GM10847 (cell line): ENCODE measurements around the gene FCN1.

Source experiments
- POLR2A ChIP-seq: IDR thresholded peaks from 2 replicates; pipeline ENCODE4 v1.6.1; 2011; ENCODE audit not compliant: insufficient read length; ENCODE audit errors: extremely low read depth

FCN1 gene

DNA sequence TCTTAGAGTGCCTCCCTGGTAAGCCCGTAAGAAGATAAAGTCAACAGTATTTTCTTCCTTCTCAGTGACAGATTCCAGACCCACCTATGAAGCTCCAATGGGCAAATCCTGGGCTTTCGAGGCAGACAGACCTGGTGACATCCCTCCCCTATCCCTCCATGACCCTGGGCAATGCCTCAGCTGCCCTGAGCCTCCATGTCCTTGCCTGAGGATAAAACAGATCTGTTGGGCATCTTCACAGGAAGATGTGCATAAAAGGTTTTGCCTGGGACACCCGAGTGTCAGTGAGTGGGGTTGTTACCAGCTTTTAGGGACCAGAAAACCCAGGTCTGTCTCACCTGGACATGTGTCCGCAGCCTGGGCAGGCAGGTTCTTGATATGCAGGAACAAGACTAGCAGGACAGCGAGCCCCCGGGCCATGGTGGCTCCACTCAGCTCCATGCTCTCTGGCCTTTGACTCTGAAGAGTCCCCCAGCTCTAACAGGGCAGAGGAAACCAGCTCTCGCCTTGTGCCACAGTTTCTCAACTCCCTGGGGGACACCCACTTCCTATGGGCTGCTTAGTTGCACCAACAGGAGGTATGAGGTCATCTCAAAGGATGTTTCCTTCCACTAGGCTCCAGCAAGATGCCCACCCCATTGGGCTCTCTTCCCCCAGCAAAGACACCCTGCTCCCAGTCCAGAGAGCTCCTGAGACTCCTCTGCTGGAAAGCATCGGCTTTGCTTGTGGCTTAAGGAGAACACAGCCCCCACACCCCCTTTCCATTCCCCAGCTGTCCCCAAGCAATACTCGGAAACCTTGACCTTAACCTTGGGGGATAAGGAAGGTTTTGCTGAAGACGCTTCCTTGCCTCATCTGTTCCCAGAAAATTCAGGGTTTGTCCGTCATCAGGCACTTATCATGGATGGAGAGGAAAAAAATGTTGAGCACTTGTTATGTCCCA is at the start of gene FCN1:
Gene FCN1 (minus strand): TSS at position 482 of the 943 bp plus-strand sequence. CDS start 41 bp downstream, at position 441.
- no peak for TF ChIP-seq POLR2A

- no peak for TF ChIP-seq POLR2A
Observed at GRCh38 chr9:134966697-134967546, 49.2 kb upstream of the FCN1 start.

DNA sequence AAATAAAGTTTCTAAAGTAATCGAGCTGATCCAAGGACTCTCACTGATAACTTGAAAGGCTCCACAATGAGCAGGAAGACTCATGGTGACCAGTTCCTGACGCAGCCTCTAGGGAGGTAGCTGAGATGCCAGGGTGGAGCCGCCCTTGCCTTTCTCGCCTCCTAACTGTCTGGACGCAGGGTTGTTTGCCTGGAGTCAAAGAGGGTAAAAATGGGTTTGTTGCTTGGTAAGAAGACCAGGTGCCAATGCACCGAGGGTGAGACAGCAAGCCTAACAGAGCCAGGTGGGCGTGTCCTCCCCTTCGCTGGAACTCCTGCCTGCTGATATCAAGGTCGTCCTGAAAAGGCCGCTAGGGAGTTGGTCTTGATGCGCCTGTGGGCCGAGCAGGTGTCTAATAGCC is 48.6 kb upstream of the FCN1 start:
- no peak for TF ChIP-seq POLR2A

DNA sequence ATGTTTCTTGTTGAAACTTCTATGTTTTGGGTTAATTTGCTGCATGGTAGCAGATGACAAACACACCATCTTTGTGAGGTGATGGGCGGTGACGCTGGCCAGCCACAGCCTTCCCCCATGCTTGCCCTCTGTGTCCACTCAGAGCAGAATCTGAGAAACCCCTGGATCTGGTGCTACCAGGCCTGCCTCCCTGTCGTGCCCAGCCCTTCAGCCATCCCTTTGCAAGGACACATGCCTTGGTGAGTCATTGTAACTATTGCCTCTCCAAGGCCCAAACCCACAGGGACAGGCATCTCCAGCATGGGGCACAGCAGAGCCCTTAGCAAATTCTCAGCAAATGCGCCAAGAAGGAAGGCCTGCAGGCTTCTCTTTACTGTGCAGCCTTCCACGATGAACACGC is 48.1 kb upstream of the FCN1 start:
- TF ChIP-seq POLR2A, result no peak

DNA sequence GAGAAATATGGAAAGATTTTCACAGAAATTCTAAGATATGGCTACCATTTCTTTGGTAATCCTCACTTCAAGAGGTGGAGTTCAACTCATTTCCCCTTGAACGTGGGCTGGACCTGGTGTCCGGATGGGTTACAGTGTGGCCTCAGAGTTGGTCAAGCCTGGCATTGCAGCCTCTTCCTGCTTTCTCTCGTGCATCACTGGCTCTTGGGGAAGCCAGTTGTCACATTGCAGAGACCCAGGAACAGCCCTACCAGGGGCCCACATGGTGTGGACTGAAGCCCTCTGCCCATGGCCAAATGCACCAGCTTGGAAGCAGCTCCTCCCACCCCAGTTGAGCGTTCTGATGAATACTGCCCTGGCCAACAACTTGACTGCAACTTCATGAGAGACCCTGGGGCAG is 47.7 kb upstream of the FCN1 start:
- no peak for TF ChIP-seq POLR2A

DNA sequence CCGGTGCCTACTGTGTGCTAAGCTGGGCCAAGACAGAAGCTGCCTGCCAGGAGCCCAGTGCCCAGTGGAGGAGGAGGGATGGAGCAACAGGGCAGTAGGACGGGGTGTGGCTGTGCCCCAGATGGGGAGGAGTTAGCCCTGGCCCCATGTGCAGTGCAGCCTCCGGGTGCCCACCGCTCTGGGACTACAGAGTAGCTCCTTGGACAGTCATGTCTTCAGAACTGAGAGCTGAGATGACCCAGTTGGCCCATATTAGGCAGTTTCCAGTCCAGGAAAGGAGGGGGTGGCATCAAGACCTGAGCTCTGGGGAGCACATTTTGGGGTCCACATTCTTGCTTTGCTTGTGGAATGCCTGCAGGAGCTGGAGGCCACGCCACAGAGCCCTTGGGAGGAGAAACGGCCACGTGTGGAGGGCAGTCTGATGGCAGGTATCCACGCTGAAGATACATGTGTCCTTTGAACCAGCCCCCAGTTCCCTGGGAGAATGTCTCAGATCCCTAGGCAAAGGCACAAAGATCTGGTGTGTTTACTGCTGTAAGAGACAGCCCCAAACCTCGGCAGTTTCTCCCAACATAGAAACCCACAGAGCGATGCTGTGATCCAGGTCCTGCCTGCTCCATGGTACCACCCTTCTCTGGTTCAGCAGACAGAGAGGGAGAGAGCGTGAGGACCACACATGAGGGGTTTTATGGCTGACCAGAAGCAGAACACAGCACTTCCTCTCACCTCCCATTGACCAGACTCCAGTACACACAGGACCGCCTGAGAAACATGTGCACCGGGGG is 46.8 kb upstream of the FCN1 start:
- no peak for TF ChIP-seq POLR2A

DNA sequence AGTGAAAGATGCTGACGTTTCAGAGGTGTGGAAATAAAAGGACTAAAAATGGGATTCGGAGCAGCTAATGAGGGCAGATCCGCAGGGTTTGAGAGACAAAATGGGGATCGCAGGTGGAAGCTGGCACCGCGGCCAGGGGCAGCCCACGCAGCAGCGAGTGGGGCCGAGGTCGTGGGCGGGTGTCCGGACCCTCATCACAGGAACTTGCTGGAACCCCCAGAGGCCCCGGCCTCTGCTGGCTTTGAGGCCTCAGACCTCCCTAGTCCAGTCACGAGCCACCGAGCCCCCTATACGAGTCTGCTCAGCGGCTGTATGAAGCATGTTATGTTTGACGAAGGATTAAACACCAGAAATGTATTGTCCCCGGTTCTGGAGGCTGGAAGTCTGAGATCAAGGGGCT is 45.8 kb upstream of the FCN1 start:
- TF ChIP-seq POLR2A, result no peak

- no peak for TF ChIP-seq POLR2A
Observed at GRCh38 chr9:134962973-134963364, 45.3 kb upstream of the FCN1 start.

DNA sequence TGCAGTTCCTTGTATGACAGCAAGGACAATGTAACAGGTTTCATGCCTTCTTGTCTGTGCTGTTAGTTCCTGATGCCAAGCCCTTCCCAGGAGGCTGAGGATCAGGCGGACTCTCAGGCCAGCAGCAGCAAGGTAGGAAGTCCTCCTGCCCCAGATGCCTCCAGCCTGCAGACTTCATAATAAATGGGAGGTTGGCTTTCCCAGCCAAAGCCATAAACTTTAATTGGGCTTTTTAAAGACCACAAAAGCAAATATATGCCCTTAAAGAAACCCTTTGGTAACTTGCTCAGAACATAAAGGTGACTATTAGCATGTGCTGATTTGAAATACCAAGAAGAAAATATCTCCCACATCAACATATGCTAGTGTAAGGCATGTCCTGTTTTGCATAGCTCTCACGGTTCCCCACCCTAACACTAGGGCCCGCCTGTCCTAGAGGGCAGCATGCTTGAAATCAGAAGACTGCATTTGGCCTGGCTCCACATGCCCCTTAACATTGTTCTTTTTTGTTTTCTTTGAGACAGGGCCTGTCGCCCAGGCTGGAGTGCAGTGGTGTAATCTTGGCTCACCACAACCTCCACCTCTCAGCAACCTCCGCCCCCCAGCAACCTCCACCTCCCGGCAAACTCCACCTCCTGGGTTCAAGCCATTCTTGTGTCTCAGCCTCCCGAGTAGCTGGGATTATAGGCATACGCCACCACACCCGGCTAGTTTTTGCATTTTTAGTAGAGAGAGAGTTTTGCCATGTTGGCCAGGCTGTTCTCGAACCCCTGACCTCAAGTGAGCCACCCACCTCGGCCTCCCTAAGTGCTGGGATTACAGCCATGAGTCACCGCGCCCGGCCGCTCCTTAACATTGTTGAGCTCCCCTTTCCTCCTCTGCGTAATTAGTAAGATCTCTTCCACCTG is 44.6 kb upstream of the FCN1 start:
- TF ChIP-seq POLR2A, result no peak

- TF ChIP-seq POLR2A, result no peak
Observed at GRCh38 chr9:134961331-134962064, 43.8 kb upstream of the FCN1 start.

- no peak for TF ChIP-seq POLR2A
Observed at GRCh38 chr9:134960701-134961181, 43.0 kb upstream of the FCN1 start.

- no peak for TF ChIP-seq POLR2A
Observed at GRCh38 chr9:134959971-134960310, 42.2 kb upstream of the FCN1 start.

DNA sequence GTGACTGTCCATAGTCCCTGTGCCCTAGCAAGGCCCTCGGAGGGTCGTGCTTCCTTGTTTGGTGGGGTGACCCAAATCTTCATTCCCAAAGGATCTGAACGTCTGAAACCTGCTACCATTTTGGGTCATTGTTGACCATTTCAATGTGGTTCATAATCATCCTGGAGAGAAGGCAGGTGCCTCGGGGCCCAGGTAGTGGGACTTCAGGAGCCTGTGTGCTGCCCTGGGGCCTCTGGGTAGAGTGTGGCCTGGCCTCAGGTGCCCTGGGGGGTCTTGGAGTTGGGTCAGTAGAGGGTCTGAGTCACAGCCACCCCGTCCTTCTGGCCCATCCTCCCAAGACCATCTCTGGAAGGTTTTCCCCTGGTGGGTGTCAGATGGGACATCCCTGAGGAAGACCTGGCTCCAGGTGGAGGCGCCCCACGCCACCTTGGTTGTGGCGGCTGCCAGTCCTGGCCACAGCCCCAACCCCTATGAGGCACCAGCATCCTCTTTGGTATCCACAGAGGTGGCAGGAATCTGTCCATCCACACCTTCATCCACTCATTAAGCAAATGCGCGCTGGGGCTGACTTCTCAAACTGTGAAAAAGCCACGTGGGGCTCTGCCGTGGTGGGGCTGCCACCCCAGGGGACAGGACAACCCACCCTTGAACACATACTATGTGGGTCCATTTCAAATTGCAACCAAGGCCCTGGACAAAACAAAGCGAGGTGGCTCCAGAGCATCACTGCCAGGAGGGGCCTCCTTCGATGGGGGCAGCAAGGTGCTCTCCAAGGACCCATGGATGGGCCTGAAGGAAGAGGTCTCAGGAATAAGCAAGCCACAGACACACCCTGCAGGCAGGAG is 41.6 kb upstream of the FCN1 start:
- no peak for TF ChIP-seq POLR2A
